Spleen (tissue), 11 donors: ENCODE measurements around the gene PREB. TPM values are rescaled to one million over a fixed set of nuclear protein-coding genes. Genes with fewer than 3 reads are reported as not detected.
A peak's percentile ranks its signal among the peaks of the same experiment; 100 is the strongest.

Source experiments
- DNase-seq: peaks from one replicate; pipeline ENCODE4 v3.0.0-alpha.2; 2020
- H3K27ac ChIP-seq, 8 donors: fragments of 200-600 bp; sonication (generic) in 7 of 8; 1 replicate in 4 of 8; 2 replicates in 4 of 8; pipeline versions ENCODE4 v1.5.0 to v1.8.0; 2016 to 2021; ENCODE audit warnings: inconsistent platforms in 4 of 8, mild to moderate bottlenecking in 4 of 8, moderate library complexity in 1 of 8
- H3K27me3 ChIP-seq, 7 donors: fragments of 200-600 bp; sonication (generic) in 6 of 7; replicated peaks in 1 of 7; 1 replicate in 4 of 7; 2 replicates in 3 of 7; pipeline versions ENCODE4 v1.5.0 to v1.8.0; 2016 to 2021; ENCODE audit warnings: inconsistent platforms in 3 of 7, mild to moderate bottlenecking in 1 of 7
- H3K36me3 ChIP-seq, 6 donors: fragments of 200-600 bp; sonication (generic) in 5 of 6; 1 replicate in 4 of 6; 2 replicates in 2 of 6; pipeline versions ENCODE4 v1.5.0 to v1.8.0; 2016 to 2021; ENCODE audit warnings: inconsistent platforms in 2 of 6
- H3K4me1 ChIP-seq, 6 donors: fragments of 200-600 bp; sonication (generic) in 5 of 6; 1 replicate in 3 of 6; 2 replicates in 3 of 6; pipeline versions ENCODE4 v1.5.0 to v1.8.0; 2016 to 2021; ENCODE audit warnings: inconsistent platforms in 3 of 6
- H3K4me3 ChIP-seq, 8 donors: fragments of 200-600 bp; sonication (generic) in 7 of 8; 1 replicate in 4 of 8; 2 replicates in 4 of 8; pipeline versions ENCODE4 v1.5.0 to v1.8.0; 2016 to 2021; ENCODE audit warnings: inconsistent platforms in 4 of 8, mild to moderate bottlenecking in 4 of 8, moderate library complexity in 2 of 8
- H3K9me3 ChIP-seq, 8 donors: fragments of 200-600 bp; sonication (generic) in 7 of 8; 1 replicate in 4 of 8; 2 replicates in 4 of 8; pipeline versions ENCODE4 v1.5.0 to v1.8.0; 2016 to 2021; ENCODE audit warnings: inconsistent platforms in 4 of 8
- CTCF ChIP-seq, 11 experiments: fragments of 200-600 bp in 7 of 11; fragments of 450-650 bp in 4 of 11; sonication (generic) in 4 of 11; IDR thresholded peaks in 8 of 11; conservative IDR thresholded peaks in 3 of 11; 1 replicate in 7 of 11; 2 replicates in 4 of 11; pipeline versions ENCODE4 v1.4.0 to v1.8.0; 2016 to 2021; ENCODE audit warnings: antibody characterized with exemption in 11 of 11, inconsistent platforms in 4 of 11, mild to moderate bottlenecking in 1 of 11
- POLR2A ChIP-seq, 3 donors: fragments of 450-650 bp; IDR thresholded peaks; one replicate each; pipeline ENCODE4 v1.5.1; 2017; ENCODE audit warnings: antibody characterized with exemption in 3 of 3, mild to moderate bottlenecking in 1 of 3
- POLR2AphosphoS5 ChIP-seq, 3 donors: sonication (generic); formaldehyde crosslinking; IDR thresholded peaks; one replicate each; pipeline ENCODE4 v1.5.1; 2017; ENCODE audit warnings: antibody characterized with exemption in 3 of 3
- WGBS, 5 donors: extraction: QIAGEN DNeasy Blood & Tissue Kit in 3 of 5; methylation state at CpG; one replicate each; pipeline versions ENCODE4 v1.1.5 to v1.1.7; 2013 to 2018; 5-methylcytosine and 5-hydroxymethylcytosine counted together
- intact Hi-C: fragments of 100-400 bp; cut with DNase I; formaldehyde crosslinking; loops from one replicate; pipeline ENCODE4 v1.15.0; 2023; ENCODE audit warnings: low total_unique reads
- polyA plus RNA-seq, 3 donors: library from polyadenylated mRNA; stranded (reverse); fragments of 200-250 nt; gene quantifications; one replicate each; pipeline ENCODE4 v1.2.1, GENCODE V29; 2013
- total RNA-seq, 7 donors: library from RNA; depleted of rRNA in 3 of 7; stranded (reverse); fragments of >200 nt in 3 of 7; fragmentation: NEBNext Ultra II Directional in 4 of 7; extraction: Animal tissue kit (Norgen Biotek cat#: 25700) in 4 of 7; gene quantifications; one replicate each; pipeline versions ENCODE4 v1.1.0 to v1.2.1, GENCODE V29; 2016 to 2021
- donor health status: healthy with polysubstance abuse.
- donor health status: DM: no; HTN: no; CAD: no; lungs with moderate emphysema.
- donor health status: DM: no; HTN: no; CAD: no.
- donor health status: Bipolar disorder and iron deficiency.
- donor health status: healthy.
- donor health status: DM: no; HTN: no; CAD: no.
- donor health status: DM: yes; HTN: yes; CAD: no.

The PREB gene
- total and polyA plus RNA-seq, 10 donors: 42.8 to 75.0 (median 49.0) TPM

- H3K9me3 ChIP-seq: no peaks in the 10 kb centered on the region
- intact Hi-C loops: loop anchor here (5.0 kb wide), 2 partner anchors 93 to 178 kb away; partner anchors contain the start of gene DNAJC5G
- DNase-seq: no peak
Measured at GRCh38 chr2:27099334-27099955, 35.0 kb downstream of the PREB start.

GRCh38 chr2:27097341-27097740 is 37.1 kb downstream of the PREB start:
- Histone ChIP-seq H3K9me3 (no peaks in the 10 kb centered on the region), H3K4me3 (no peak overlapping the region), H3K27ac (no peak overlapping the region), H3K36me3 (peaks cover 0 to 3% (median 0%) of the 10 kb centered on the region in 6 donors), H3K27me3 (no peaks in the 10 kb centered on the region), H3K4me1 (peaks cover 0 to 22% (median 14%) of the 10 kb centered on the region in 6 donors)
- TF ChIP-seq CTCF (IDR thresholded peaks at IDR 0.05 in 8 of 11, conservative IDR thresholded peaks at IDR 0.05 in 3 of 11) (peak in 1 of 11 experiments; percentile 9), POLR2AphosphoS5 (IDR thresholded peaks at IDR 0.05) (no peak), POLR2A (IDR thresholded peaks at IDR 0.05) (no peak)
- intact Hi-C loops: loop anchor here (5.0 kb wide), 2 partner anchors 95 to 180 kb away; partner anchors contain the start of gene DNAJC5G
- no peak for DNase-seq
- 87 to 94% (median 91%) methylated on average over 12 to 14 of the region's 14 CpGs for WGBS, 5 donors

More at GRCh38 chr2:27099334-27099955, 35.0 kb downstream of the PREB start:
- H3K4me3 ChIP-seq: no peak overlapping the region
- TF ChIP-seq CTCF (IDR thresholded peaks at IDR 0.05 in 8 of 11, conservative IDR thresholded peaks at IDR 0.05 in 3 of 11): no peak
- no peak for TF ChIP-seq POLR2A (IDR thresholded peaks at IDR 0.05)
- no peak for TF ChIP-seq POLR2AphosphoS5 (IDR thresholded peaks at IDR 0.05)
- WGBS, 5 donors: 87 to 96% (median 94%) methylated on average over 9 to 19 of the region's 19 CpGs
- no peak overlapping the region for H3K27ac ChIP-seq
- H3K4me1 ChIP-seq: peaks cover 0 to 22% (median 14%) of the 10 kb centered on the region in 6 donors
- peaks cover 0 to 3% (median 0%) of the 10 kb centered on the region in 6 donors for H3K36me3 ChIP-seq
- H3K27me3 ChIP-seq: peaks cover 0 to 10% (median 0%) of the 10 kb centered on the region in 7 donors

GRCh38 chr2:27096748-27097297 is 37.6 kb downstream of the PREB start:
- no peak for TF ChIP-seq POLR2AphosphoS5 (IDR thresholded peaks at IDR 0.05)
- no peak for TF ChIP-seq CTCF (IDR thresholded peaks at IDR 0.05 in 8 of 11, conservative IDR thresholded peaks at IDR 0.05 in 3 of 11)
- peak overlapping the region in 2 of 8 donors; percentile 37 to 54 for H3K27ac ChIP-seq
- 58 to 76% (median 71%) methylated on average over 3 of the region's 3 CpGs for WGBS, 5 donors
- no peaks in the 10 kb centered on the region for H3K27me3 ChIP-seq
- no peaks in the 10 kb centered on the region for H3K9me3 ChIP-seq
- H3K4me1 ChIP-seq: peaks cover 0 to 22% (median 14%) of the 10 kb centered on the region in 6 donors
- peak overlapping the region in 1 of 8 donors; percentile 69 for H3K4me3 ChIP-seq
- intact Hi-C loops: loop anchor here (5.0 kb wide), 2 partner anchors 95 to 180 kb away; partner anchors contain the start of gene DNAJC5G
- DNase-seq: no peak
- peaks cover 0 to 3% (median 0%) of the 10 kb centered on the region in 6 donors for H3K36me3 ChIP-seq
